Mesendoderm (in vitro differentiated cells): Measurements from ENCODE around the gene EIF3D.

Experiments used
- DNase-seq: peaks from one replicate; pipeline ENCODE4 v3.0.0; 2013
- H2AK5ac ChIP-seq: 2 replicates; pipeline ENCODE4 v1.6.1; 2013; ENCODE audit warnings: low read length, inconsistent platforms
- H2BK120ac ChIP-seq: 2 replicates; pipeline ENCODE4 v1.6.1; 2013; ENCODE audit warnings: low read depth, mild to moderate bottlenecking, low read length, moderate library complexity, mixed read lengths
- H2BK15ac ChIP-seq: replicated peaks from 2 replicates; pipeline ENCODE4 v1.6.1; 2013; ENCODE audit warnings: low read depth, mild to moderate bottlenecking, moderate library complexity
- H2BK5ac ChIP-seq: 2 replicates; pipeline ENCODE4 v1.6.1; 2013; ENCODE audit warnings: low read length, inconsistent platforms
- H3K18ac ChIP-seq: 2 replicates; pipeline ENCODE4 v1.6.1; 2013; ENCODE audit warnings: mild to moderate bottlenecking, low read length, mixed read lengths
- H3K23ac ChIP-seq: one replicate; pipeline ENCODE4 v1.6.1; 2013; ENCODE audit warnings: low read length
- H3K27ac ChIP-seq: 2 replicates; pipeline ENCODE4 v1.5.1; 2013; ENCODE audit warnings: low read depth, mild to moderate bottlenecking, inconsistent platforms, low read length, moderate library complexity
- H3K27me3 ChIP-seq: 2 replicates; pipeline ENCODE4 v1.6.1; 2013; ENCODE audit warnings: low read length, control low read depth, mild to moderate bottlenecking, inconsistent platforms; ENCODE audit not compliant: insufficient read depth, poor library complexity
- H3K36me3 ChIP-seq: 2 replicates; pipeline ENCODE4 v1.6.1; 2013; ENCODE audit warnings: low read length, inconsistent platforms; ENCODE audit not compliant: control insufficient read depth, insufficient read depth
- H3K4ac ChIP-seq: one replicate; pipeline ENCODE4 v1.6.1; 2013; ENCODE audit warnings: low read depth, mild to moderate bottlenecking, low read length, moderate library complexity
- H3K4me1 ChIP-seq: 2 replicates; pipeline ENCODE4 v1.6.1; 2013; ENCODE audit warnings: low read depth, low read length, inconsistent platforms; ENCODE audit not compliant: control insufficient read depth
- H3K4me2 ChIP-seq: 2 replicates; pipeline ENCODE4 v1.6.1; 2013; ENCODE audit warnings: low read length
- H3K4me3 ChIP-seq: 2 replicates; pipeline ENCODE4 v1.5.1; 2013; ENCODE audit warnings: mild to moderate bottlenecking, low read length
- H3K56ac ChIP-seq: one replicate; pipeline ENCODE4 v1.6.1; 2013; ENCODE audit warnings: low read length
- H3K79me1 ChIP-seq: 2 replicates; pipeline ENCODE4 v1.6.1; 2013; ENCODE audit warnings: low read length, inconsistent platforms
- H3K79me2 ChIP-seq: 2 replicates; pipeline ENCODE4 v1.6.1; 2013; ENCODE audit warnings: mild to moderate bottlenecking, low read length; ENCODE audit not compliant: control insufficient read depth, insufficient read depth
- H3K9ac ChIP-seq: 2 replicates; pipeline ENCODE4 v1.6.1; 2013; ENCODE audit warnings: low read length, inconsistent platforms
- H4K5ac ChIP-seq: one replicate; pipeline ENCODE4 v1.6.1; 2013; ENCODE audit warnings: low read length
- H4K8ac ChIP-seq: one replicate; pipeline ENCODE4 v1.6.1; 2013; ENCODE audit warnings: low read depth, mild to moderate bottlenecking, control low read depth, low read length, moderate library complexity
- WGBS: extraction: QIAGEN DNeasy Blood & Tissue Kit; methylation state at CpG from one replicate; pipeline ENCODE4 v1.1.7; 2013; ENCODE audit warnings: low lambda C conversion rate, missing lambda C conversion rate; ENCODE audit not compliant: insufficient coverage; ENCODE audit errors: extremely low coverage; 5-methylcytosine and 5-hydroxymethylcytosine counted together

EIF3D gene

DNA sequence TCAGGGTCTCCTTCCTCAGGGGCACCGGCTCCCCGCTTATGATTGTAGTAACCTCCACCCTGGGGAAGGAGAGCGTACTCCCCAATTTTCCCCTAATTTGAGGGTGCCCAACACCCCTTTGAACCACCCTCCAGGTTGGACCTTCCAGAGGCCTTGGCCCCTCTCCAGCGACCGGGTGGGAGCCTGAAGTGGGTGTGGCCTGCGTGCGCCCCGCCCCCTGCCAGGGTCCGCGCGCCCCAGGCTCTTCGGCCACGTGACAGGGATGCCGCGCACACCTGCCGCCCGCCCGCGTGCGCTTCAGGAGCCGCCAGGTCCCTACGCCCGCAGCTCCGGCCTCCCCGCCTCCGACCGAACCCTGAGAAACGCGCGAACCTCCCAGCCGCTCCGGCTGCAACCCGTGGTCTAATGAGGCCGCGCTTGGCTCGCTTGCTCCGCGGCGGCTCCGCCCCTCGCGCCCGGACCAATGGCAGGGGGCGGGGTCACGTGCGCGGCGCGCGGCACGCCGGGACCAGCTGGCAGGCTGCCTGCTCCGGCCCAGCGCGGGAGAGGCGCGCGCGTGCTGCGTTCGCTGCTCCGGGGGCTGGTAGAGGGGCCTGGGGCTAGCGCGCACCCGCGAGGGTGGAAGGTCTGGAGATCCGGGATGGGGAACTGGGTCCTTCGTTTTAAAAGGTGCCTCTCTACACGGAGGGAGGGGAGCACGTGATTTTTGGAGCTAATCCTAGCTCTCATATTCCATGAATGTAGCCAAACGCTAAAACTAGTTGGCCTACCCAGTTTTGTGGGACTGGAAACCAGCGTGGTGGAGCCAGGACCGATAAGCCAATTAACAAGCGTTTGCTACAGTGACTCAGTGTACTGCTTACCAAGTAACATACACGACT, 22.1 kb downstream of the EIF3D start, which contains the start of gene FOXRED2:
FOXRED2 (minus strand) TSS at position 404 of the 881 bp plus-strand sequence. CDS start 618 bp downstream, outside the sequence.
- Histone ChIP-seq H3K4me2 (peak within 1 kb of the TSS; percentile 12), H2BK5ac (no peak within 1 kb of the TSS), H3K9ac (peak within 1 kb of the TSS; percentile 41), H2BK120ac (no peak within 1 kb of the TSS), H3K18ac (peak within 1 kb of the TSS; percentile 32), H3K27me3 (no peaks in the 10 kb centered on the region), H2BK15ac (no peak within 1 kb of the TSS), H3K79me1 (no peaks in the 10 kb centered on the region), H3K36me3 (peaks cover 10% of the 10 kb centered on the region), H3K23ac (no peak within 1 kb of the TSS), H3K4me1 (no peaks in the 10 kb centered on the region), H3K27ac (peak within 1 kb of the TSS; percentile 2), H3K4me3 (no peak within 1 kb of the TSS), H3K79me2 (no peaks in the 10 kb centered on the region), H3K56ac (peak within 1 kb of the TSS; percentile 71), H3K4ac (no peak within 1 kb of the TSS), H2AK5ac (no peak within 1 kb of the TSS), H4K5ac (peak within 1 kb of the TSS; percentile 87), H4K8ac (peak within 1 kb of the TSS; percentile 59)
- peak; percentile 94 for DNase-seq
- no CpG with 5 or more reads among the region's 75 CpGs for WGBS

DNA sequence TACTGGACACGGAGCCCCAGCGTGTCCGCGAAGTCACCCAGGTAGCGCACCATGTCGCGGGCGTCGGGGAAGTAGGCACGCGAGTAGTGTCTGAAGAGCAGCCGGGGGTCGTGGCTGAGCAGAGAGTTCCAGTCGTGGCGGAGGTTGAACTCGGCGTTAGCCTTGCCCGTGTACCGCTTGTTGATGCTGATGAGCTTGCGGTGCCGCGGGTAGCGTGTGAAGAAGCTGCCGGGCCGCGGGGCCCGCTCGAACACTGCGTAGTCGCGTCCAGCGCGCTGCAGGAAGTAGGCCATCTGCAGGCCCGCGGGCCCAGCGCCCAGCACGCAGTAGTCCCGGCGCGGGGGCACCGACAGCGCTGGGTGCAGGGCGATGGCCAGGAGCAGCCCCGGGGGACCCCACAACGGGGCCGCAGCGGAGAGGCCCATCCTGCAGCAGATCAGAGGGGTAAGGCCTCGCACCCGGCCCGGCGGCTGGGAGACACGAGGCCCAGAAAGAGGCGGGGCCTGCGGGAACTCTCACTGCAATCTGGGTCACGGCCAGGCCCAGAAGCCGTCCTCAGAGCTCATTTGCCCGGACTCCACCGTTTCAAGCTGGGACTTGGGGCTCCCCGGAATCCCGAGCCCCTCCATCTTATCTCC, 22.8 kb downstream of the EIF3D start:
- H3K23ac ChIP-seq: no peak overlapping the region
- no peak overlapping the region for H3K4ac ChIP-seq
- peak overlapping the region; percentile 41 for H3K9ac ChIP-seq
- no peak overlapping the region for H3K4me3 ChIP-seq
- no peak overlapping the region for H3K27ac ChIP-seq
- no peak overlapping the region for H3K4me2 ChIP-seq
- H4K8ac ChIP-seq: no peak overlapping the region
- H3K36me3 ChIP-seq: peaks cover 8% of the 10 kb centered on the region
- H3K56ac ChIP-seq: peak overlapping the region; percentile 71
- no peaks in the 10 kb centered on the region for H3K4me1 ChIP-seq
- peak overlapping the region; percentile 87 for H4K5ac ChIP-seq
- H3K18ac ChIP-seq: peak overlapping the region; percentile 19
- H2BK5ac ChIP-seq: no peak overlapping the region
- H3K79me1 ChIP-seq: no peaks in the 10 kb centered on the region
- H3K79me2 ChIP-seq: no peaks in the 10 kb centered on the region
- no peak overlapping the region for H2BK15ac ChIP-seq
- WGBS: no CpG with 5 or more reads among the region's 60 CpGs
- no peak overlapping the region for H2BK120ac ChIP-seq
- H3K27me3 ChIP-seq: no peaks in the 10 kb centered on the region
- no peak for DNase-seq
- H2AK5ac ChIP-seq: no peak overlapping the region

GRCh38 chr22:36497910-36498665, 30.9 kb downstream of the EIF3D start:
- no peak overlapping the region for H2BK120ac ChIP-seq
- no peak overlapping the region for H4K8ac ChIP-seq
- no peak overlapping the region for H3K27ac ChIP-seq
- H3K23ac ChIP-seq: no peak overlapping the region
- no peak overlapping the region for H3K56ac ChIP-seq
- no peak overlapping the region for H2AK5ac ChIP-seq
- H3K4me1 ChIP-seq: no peaks in the 10 kb centered on the region
- no peak overlapping the region for H2BK15ac ChIP-seq
- H3K79me1 ChIP-seq: no peaks in the 10 kb centered on the region
- no peak overlapping the region for H3K4me2 ChIP-seq
- peak; percentile 36 for DNase-seq
- no peak overlapping the region for H3K4ac ChIP-seq
- no peaks in the 10 kb centered on the region for H3K27me3 ChIP-seq
- H2BK5ac ChIP-seq: no peak overlapping the region
- no peak overlapping the region for H3K18ac ChIP-seq
- no peak overlapping the region for H3K4me3 ChIP-seq
- no peaks in the 10 kb centered on the region for H3K36me3 ChIP-seq
- H3K79me2 ChIP-seq: no peaks in the 10 kb centered on the region
- H3K9ac ChIP-seq: no peak overlapping the region
- no CpG with 5 or more reads among the region's 30 CpGs for WGBS
- H4K5ac ChIP-seq: no peak overlapping the region

- Histone ChIP-seq H4K5ac (no peak overlapping the region), H3K4me1 (no peaks in the 10 kb centered on the region), H2BK120ac (no peak overlapping the region), H3K9ac (no peak overlapping the region), H3K27me3 (no peaks in the 10 kb centered on the region), H3K18ac (no peak overlapping the region), H2AK5ac (no peak overlapping the region), H3K23ac (no peak overlapping the region), H4K8ac (no peak overlapping the region), H3K56ac (no peak overlapping the region), H2BK15ac (no peak overlapping the region), H2BK5ac (no peak overlapping the region), H3K79me2 (no peaks in the 10 kb centered on the region), H3K27ac (no peak overlapping the region), H3K4ac (no peak overlapping the region), H3K4me2 (no peak overlapping the region), H3K4me3 (no peak overlapping the region), H3K36me3 (no peaks in the 10 kb centered on the region), H3K79me1 (no peaks in the 10 kb centered on the region)
- no CpG with 5 or more reads among the region's 16 CpGs for WGBS
- no peak for DNase-seq
These were observed 35.3 kb downstream of the EIF3D start for GRCh38 chr22:36493690-36494110.

DNA sequence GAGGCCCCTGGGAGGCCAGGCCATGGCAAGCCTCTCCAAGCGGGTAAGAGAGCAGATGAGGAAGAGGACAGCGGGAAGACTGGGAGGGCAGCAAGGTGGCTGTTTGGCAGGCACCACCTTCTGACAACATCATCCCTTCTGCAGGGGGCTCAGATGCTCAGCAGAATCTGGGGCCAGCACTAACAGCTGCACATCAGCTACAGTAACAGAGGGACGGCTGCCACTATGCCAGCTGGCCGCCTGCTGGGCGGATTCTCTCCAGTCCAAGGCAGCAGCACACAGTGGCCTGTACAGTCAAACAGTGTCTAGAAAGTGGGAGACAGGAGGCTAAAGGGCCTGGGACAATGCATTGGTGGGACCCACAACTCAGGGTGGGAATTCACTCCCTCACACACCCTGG, 36.9 kb downstream of the EIF3D start:
- Histone ChIP-seq H3K4me1 (no peaks in the 10 kb centered on the region), H2AK5ac (no peak overlapping the region), H4K5ac (no peak overlapping the region), H2BK120ac (no peak overlapping the region), H3K4me2 (no peak overlapping the region), H3K23ac (no peak overlapping the region), H3K4ac (no peak overlapping the region), H2BK15ac (no peak overlapping the region), H4K8ac (no peak overlapping the region), H3K4me3 (no peak overlapping the region), H3K36me3 (no peaks in the 10 kb centered on the region), H3K18ac (no peak overlapping the region), H3K79me1 (no peaks in the 10 kb centered on the region), H3K79me2 (no peaks in the 10 kb centered on the region), H3K27ac (no peak overlapping the region), H2BK5ac (no peak overlapping the region), H3K27me3 (no peaks in the 10 kb centered on the region), H3K56ac (no peak overlapping the region), H3K9ac (no peak overlapping the region)
- WGBS: no CpG with 5 or more reads among the region's 5 CpGs
- no peak for DNase-seq
